Measurements from ENCODE around the gene AP1G2.

DNA sequence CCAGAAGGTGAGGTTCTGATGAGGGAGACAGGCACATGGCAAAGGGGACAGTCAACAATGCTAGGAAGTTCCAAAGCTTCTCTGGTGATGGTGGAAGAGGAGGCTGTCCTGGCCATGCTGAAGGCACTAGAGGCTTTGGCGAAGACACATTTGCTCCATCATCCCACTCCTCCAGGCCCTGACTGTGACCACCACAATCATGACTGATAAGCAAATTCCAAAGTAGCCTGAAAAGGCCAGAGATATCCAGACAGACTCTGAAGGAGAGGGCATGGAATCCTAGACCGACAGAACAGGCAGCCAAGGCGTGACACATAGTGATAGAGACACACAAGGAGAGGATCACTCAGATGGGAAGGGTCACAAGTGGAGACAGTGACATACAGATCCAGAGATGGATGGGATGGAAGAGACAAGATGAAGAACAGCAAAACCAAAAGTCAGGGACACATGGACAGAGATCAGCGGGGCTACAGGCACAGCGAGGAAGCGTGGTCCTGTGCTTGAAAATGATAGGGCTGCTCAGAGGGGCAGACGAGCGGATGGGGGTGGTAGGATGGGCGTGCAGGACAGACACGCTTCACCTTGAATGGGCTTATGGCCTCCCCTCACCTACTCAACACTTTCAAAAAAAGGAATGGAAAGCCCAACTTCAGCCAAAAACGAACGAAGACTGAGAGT lies 17.3 kb downstream of the AP1G2 start:
- TF ChIP-seq, protein P1, sequence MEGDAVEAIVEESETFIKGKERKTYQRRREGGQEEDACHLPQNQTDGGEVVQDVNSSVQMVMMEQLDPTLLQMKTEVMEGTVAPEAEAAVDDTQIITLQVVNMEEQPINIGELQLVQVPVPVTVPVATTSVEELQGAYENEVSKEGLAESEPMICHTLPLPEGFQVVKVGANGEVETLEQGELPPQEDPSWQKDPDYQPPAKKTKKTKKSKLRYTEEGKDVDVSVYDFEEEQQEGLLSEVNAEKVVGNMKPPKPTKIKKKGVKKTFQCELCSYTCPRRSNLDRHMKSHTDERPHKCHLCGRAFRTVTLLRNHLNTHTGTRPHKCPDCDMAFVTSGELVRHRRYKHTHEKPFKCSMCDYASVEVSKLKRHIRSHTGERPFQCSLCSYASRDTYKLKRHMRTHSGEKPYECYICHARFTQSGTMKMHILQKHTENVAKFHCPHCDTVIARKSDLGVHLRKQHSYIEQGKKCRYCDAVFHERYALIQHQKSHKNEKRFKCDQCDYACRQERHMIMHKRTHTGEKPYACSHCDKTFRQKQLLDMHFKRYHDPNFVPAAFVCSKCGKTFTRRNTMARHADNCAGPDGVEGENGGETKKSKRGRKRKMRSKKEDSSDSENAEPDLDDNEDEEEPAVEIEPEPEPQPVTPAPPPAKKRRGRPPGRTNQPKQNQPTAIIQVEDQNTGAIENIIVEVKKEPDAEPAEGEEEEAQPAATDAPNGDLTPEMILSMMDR (conservative IDR thresholded peaks at IDR 0.05; ENCODE audit: low read depth, low read length): no peak
- no peak for TF ChIP-seq EZH2 (IDR thresholded peaks at IDR 0.05; ENCODE audit: borderline replicate concordance, low read depth, low read length, poor library complexity, severe bottlenecking)

All from A673 (cell line).